Spleen (tissue), 11 donors: Measurements from ENCODE around the gene ROR1. TPM values are rescaled to one million over a fixed set of nuclear protein-coding genes. Genes with fewer than 3 reads are reported as not detected.

Experiments
- DNase-seq: peaks from one replicate; pipeline ENCODE4 v3.0.0-alpha.2; 2020
- H3K27ac ChIP-seq, 8 donors: fragments of 200-600 bp; sonication (generic) in 7 of 8; 1 replicate in 4 of 8; 2 replicates in 4 of 8; pipeline versions ENCODE4 v1.5.0 to v1.8.0; 2016 to 2021; ENCODE audit warnings: inconsistent platforms in 4 of 8, mild to moderate bottlenecking in 4 of 8, moderate library complexity in 1 of 8
- H3K27me3 ChIP-seq, 7 donors: fragments of 200-600 bp; sonication (generic) in 6 of 7; replicated peaks in 1 of 7; 1 replicate in 4 of 7; 2 replicates in 3 of 7; pipeline versions ENCODE4 v1.5.0 to v1.8.0; 2016 to 2021; ENCODE audit warnings: inconsistent platforms in 3 of 7, mild to moderate bottlenecking in 1 of 7
- H3K36me3 ChIP-seq, 6 donors: fragments of 200-600 bp; sonication (generic) in 5 of 6; 1 replicate in 4 of 6; 2 replicates in 2 of 6; pipeline versions ENCODE4 v1.5.0 to v1.8.0; 2016 to 2021; ENCODE audit warnings: inconsistent platforms in 2 of 6
- H3K4me1 ChIP-seq, 6 donors: fragments of 200-600 bp; sonication (generic) in 5 of 6; 1 replicate in 3 of 6; 2 replicates in 3 of 6; pipeline versions ENCODE4 v1.5.0 to v1.8.0; 2016 to 2021; ENCODE audit warnings: inconsistent platforms in 3 of 6
- H3K4me3 ChIP-seq, 8 donors: fragments of 200-600 bp; sonication (generic) in 7 of 8; 1 replicate in 4 of 8; 2 replicates in 4 of 8; pipeline versions ENCODE4 v1.5.0 to v1.8.0; 2016 to 2021; ENCODE audit warnings: inconsistent platforms in 4 of 8, mild to moderate bottlenecking in 4 of 8, moderate library complexity in 2 of 8
- H3K9me3 ChIP-seq, 8 donors: fragments of 200-600 bp; sonication (generic) in 7 of 8; 1 replicate in 4 of 8; 2 replicates in 4 of 8; pipeline versions ENCODE4 v1.5.0 to v1.8.0; 2016 to 2021; ENCODE audit warnings: inconsistent platforms in 4 of 8
- POLR2A ChIP-seq, 3 donors: fragments of 450-650 bp; IDR thresholded peaks; one replicate each; pipeline ENCODE4 v1.5.1; 2017; ENCODE audit warnings: antibody characterized with exemption in 3 of 3, mild to moderate bottlenecking in 1 of 3
- POLR2AphosphoS5 ChIP-seq, 3 donors: sonication (generic); formaldehyde crosslinking; IDR thresholded peaks; one replicate each; pipeline ENCODE4 v1.5.1; 2017; ENCODE audit warnings: antibody characterized with exemption in 3 of 3
- WGBS, 5 donors: extraction: QIAGEN DNeasy Blood & Tissue Kit in 3 of 5; methylation state at CpG; one replicate each; pipeline versions ENCODE4 v1.1.5 to v1.1.7; 2013 to 2018; 5-methylcytosine and 5-hydroxymethylcytosine counted together
- intact Hi-C: fragments of 100-400 bp; cut with DNase I; formaldehyde crosslinking; loops from one replicate; pipeline ENCODE4 v1.15.0; 2023; ENCODE audit warnings: low total_unique reads
- polyA plus RNA-seq, 3 donors: library from polyadenylated mRNA; stranded (reverse); fragments of 200-250 nt; gene quantifications; one replicate each; pipeline ENCODE4 v1.2.1, GENCODE V29; 2013
- total RNA-seq, 7 donors: library from RNA; depleted of rRNA in 3 of 7; stranded (reverse); fragments of >200 nt in 3 of 7; fragmentation: NEBNext Ultra II Directional in 4 of 7; extraction: Animal tissue kit (Norgen Biotek cat#: 25700) in 4 of 7; gene quantifications; one replicate each; pipeline versions ENCODE4 v1.1.0 to v1.2.1, GENCODE V29; 2016 to 2021
- TF ChIP-seq, protein P1 (sequence below), 11 experiments: fragments of 200-600 bp in 7 of 11; fragments of 450-650 bp in 4 of 11; sonication (generic) in 4 of 11; IDR thresholded peaks in 8 of 11; conservative IDR thresholded peaks in 3 of 11; 1 replicate in 7 of 11; 2 replicates in 4 of 11; pipeline versions ENCODE4 v1.4.0 to v1.8.0; 2016 to 2021; ENCODE audit warnings: antibody characterized with exemption in 11 of 11, inconsistent platforms in 4 of 11, mild to moderate bottlenecking in 1 of 11
- donor health status: healthy with polysubstance abuse.
- donor health status: DM: no; HTN: no; CAD: no; lungs with moderate emphysema.
- donor health status: DM: no; HTN: no; CAD: no.
- donor health status: Bipolar disorder and iron deficiency.
- donor health status: healthy.
- donor health status: DM: no; HTN: no; CAD: no.
- donor health status: DM: yes; HTN: yes; CAD: no.

The ROR1 gene
- total and polyA plus RNA-seq, 10 donors: 0.43 to 12.3 (median 6.4) TPM

GRCh38 chr1:63748641-63749040 lies 25.2 kb upstream of the ROR1 start:
- intact Hi-C loops: no loop called here
- Histone ChIP-seq H3K4me3 (no peak overlapping the region), H3K27me3 (no peaks in the 10 kb centered on the region), H3K9me3 (no peaks in the 10 kb centered on the region), H3K36me3 (no peaks in the 10 kb centered on the region), H3K27ac (no peak overlapping the region), H3K4me1 (no peaks in the 10 kb centered on the region)
- 85 to 93% (median 89%) methylated on average over 5 of the region's 5 CpGs for WGBS, 5 donors
- DNase-seq: no peak
- TF ChIP-seq, protein P1, sequence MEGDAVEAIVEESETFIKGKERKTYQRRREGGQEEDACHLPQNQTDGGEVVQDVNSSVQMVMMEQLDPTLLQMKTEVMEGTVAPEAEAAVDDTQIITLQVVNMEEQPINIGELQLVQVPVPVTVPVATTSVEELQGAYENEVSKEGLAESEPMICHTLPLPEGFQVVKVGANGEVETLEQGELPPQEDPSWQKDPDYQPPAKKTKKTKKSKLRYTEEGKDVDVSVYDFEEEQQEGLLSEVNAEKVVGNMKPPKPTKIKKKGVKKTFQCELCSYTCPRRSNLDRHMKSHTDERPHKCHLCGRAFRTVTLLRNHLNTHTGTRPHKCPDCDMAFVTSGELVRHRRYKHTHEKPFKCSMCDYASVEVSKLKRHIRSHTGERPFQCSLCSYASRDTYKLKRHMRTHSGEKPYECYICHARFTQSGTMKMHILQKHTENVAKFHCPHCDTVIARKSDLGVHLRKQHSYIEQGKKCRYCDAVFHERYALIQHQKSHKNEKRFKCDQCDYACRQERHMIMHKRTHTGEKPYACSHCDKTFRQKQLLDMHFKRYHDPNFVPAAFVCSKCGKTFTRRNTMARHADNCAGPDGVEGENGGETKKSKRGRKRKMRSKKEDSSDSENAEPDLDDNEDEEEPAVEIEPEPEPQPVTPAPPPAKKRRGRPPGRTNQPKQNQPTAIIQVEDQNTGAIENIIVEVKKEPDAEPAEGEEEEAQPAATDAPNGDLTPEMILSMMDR (IDR thresholded peaks at IDR 0.05 in 8 of 11, conservative IDR thresholded peaks at IDR 0.05 in 3 of 11): no peak
- no peak for TF ChIP-seq POLR2A (IDR thresholded peaks at IDR 0.05)
- TF ChIP-seq POLR2AphosphoS5 (IDR thresholded peaks at IDR 0.05): no peak

DNA sequence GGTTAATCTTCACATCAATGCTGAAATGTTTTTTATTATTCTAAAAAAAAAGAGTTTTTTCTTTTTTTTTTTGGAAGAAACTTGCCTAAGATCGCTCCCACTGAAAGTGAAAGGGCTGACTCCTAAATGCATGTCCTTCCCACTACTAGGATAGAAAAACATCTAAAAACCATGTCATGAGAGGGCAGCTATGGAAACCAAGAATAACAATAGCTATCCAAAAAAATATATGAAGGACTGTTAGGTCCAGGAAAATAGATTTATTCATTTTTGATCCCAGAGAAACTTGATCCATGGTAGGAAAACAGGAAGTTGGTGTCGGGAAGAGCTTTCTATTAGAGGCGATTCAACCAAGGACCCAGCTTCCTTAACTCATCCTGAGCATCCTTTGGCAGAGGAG lies 23.1 kb upstream of the ROR1 start:
- no peaks in the 10 kb centered on the region for H3K9me3 ChIP-seq
- no peak for DNase-seq
- no peak overlapping the region for H3K27ac ChIP-seq
- H3K27me3 ChIP-seq: no peaks in the 10 kb centered on the region
- intact Hi-C loops: no loop called here
- no peaks in the 10 kb centered on the region for H3K36me3 ChIP-seq
- WGBS, 5 donors: 57 to 70% (median 66%) methylated on average over 3 of the region's 3 CpGs
- H3K4me3 ChIP-seq: no peak overlapping the region
- TF ChIP-seq, protein P1 (IDR thresholded peaks at IDR 0.05 in 8 of 11, conservative IDR thresholded peaks at IDR 0.05 in 3 of 11): no peak
- TF ChIP-seq POLR2AphosphoS5 (IDR thresholded peaks at IDR 0.05): no peak
- no peak for TF ChIP-seq POLR2A (IDR thresholded peaks at IDR 0.05)
- H3K4me1 ChIP-seq: no peaks in the 10 kb centered on the region

DNA sequence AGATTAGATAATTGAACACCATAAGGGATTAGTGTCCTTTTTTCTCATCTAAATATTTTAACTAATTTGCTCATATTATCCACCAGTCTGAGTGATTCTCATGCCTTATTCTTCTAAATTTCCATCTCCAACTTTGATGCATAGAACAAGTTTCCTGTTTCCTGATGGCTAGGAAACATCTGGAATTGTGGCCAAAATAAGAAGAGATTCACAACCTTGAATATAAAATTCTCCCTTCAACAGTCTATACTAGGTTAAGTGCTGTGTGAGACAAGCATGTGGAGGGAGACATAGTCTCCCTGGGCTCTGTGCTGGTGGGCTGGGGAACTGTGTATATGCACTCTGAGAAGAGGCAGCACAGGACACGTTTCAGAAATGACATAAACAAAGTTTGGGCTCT lies 21.6 kb upstream of the ROR1 start:
- TF ChIP-seq POLR2AphosphoS5 (IDR thresholded peaks at IDR 0.05): no peak
- no peak for TF ChIP-seq POLR2A (IDR thresholded peaks at IDR 0.05)
- TF ChIP-seq, protein P1 (IDR thresholded peaks at IDR 0.05 in 8 of 11, conservative IDR thresholded peaks at IDR 0.05 in 3 of 11): no peak
- WGBS, 5 donors: 19 to 52% (median 41%) methylated on average over 1 of the region's 1 CpG
- no peaks in the 10 kb centered on the region for H3K9me3 ChIP-seq
- H3K36me3 ChIP-seq: no peaks in the 10 kb centered on the region
- H3K4me3 ChIP-seq: no peak overlapping the region
- no peak for DNase-seq
- H3K27me3 ChIP-seq: no peaks in the 10 kb centered on the region
- no peak overlapping the region for H3K27ac ChIP-seq
- intact Hi-C loops: no loop called here
- no peaks in the 10 kb centered on the region for H3K4me1 ChIP-seq

GRCh38 chr1:63753591-63753990 lies 20.2 kb upstream of the ROR1 start:
- Histone ChIP-seq H3K9me3 (no peaks in the 10 kb centered on the region), H3K4me3 (no peak overlapping the region), H3K27me3 (no peaks in the 10 kb centered on the region), H3K36me3 (no peaks in the 10 kb centered on the region), H3K4me1 (no peaks in the 10 kb centered on the region), H3K27ac (no peak overlapping the region)
- WGBS, 5 donors: 51 to 63% (median 58%) methylated on average over 6 of the region's 6 CpGs
- no peak for DNase-seq
- intact Hi-C loops: no loop called here
- TF ChIP-seq, protein P1 (IDR thresholded peaks at IDR 0.05 in 8 of 11, conservative IDR thresholded peaks at IDR 0.05 in 3 of 11): no peak
- TF ChIP-seq POLR2A (IDR thresholded peaks at IDR 0.05) (no peak), POLR2AphosphoS5 (IDR thresholded peaks at IDR 0.05) (no peak)
